Ishikawa (cell line): ENCODE data around the gene SMAD7.

Source experiments
- CEBPB ChIP-seq: IDR thresholded peaks from 2 replicates; pipeline ENCODE4 v1.6.1; 2012
- EP300 ChIP-seq: IDR thresholded peaks from 2 replicates; pipeline ENCODE4 v1.6.1; 2012; ENCODE audit warnings: borderline replicate concordance
- NFIC ChIP-seq: IDR thresholded peaks from 2 replicates; pipeline ENCODE4 v1.6.1; 2012
- TAF1 ChIP-seq: IDR thresholded peaks from 2 replicates; pipeline ENCODE4 v1.6.1; 2012; ENCODE audit warnings: low read depth, mild to moderate bottlenecking
- TCF12 ChIP-seq: IDR thresholded peaks from 2 replicates; pipeline ENCODE4 v1.6.1; 2012; ENCODE audit warnings: low read depth
- YY1 ChIP-seq: IDR thresholded peaks from 2 replicates; pipeline ENCODE4 v1.6.1; 2012; ENCODE audit warnings: low read depth
- ZBTB7A ChIP-seq: IDR thresholded peaks from 2 replicates; pipeline ENCODE4 v1.6.1; 2012; ENCODE audit warnings: low read depth
- TF ChIP-seq, protein P1 (sequence below): IDR thresholded peaks from 2 replicates; pipeline ENCODE4 v1.6.1; 2012; ENCODE audit warnings: low read depth, mild to moderate bottlenecking

DNA sequence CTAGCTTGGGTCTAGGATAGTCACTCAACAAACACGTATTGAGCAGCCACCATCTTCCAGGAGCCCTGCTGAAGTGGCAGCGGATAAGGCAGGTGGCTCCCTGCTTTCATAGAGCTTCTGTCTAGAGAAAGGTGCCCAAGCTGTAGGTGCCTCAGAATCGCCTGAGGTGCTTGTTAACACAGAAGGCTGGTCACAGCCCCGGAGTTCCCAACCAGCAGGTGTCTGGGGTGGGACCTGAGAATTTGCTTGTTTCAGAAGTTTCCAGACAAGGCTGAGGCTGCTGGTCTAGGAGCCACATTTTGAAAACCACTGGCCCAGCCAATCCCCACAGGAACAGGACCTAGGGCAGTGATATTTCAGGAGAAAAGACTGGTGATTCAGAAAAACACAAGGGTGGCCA is 45.3 kb upstream of the SMAD7 start:
- no peak for TF ChIP-seq CEBPB
- TF ChIP-seq, protein P1, sequence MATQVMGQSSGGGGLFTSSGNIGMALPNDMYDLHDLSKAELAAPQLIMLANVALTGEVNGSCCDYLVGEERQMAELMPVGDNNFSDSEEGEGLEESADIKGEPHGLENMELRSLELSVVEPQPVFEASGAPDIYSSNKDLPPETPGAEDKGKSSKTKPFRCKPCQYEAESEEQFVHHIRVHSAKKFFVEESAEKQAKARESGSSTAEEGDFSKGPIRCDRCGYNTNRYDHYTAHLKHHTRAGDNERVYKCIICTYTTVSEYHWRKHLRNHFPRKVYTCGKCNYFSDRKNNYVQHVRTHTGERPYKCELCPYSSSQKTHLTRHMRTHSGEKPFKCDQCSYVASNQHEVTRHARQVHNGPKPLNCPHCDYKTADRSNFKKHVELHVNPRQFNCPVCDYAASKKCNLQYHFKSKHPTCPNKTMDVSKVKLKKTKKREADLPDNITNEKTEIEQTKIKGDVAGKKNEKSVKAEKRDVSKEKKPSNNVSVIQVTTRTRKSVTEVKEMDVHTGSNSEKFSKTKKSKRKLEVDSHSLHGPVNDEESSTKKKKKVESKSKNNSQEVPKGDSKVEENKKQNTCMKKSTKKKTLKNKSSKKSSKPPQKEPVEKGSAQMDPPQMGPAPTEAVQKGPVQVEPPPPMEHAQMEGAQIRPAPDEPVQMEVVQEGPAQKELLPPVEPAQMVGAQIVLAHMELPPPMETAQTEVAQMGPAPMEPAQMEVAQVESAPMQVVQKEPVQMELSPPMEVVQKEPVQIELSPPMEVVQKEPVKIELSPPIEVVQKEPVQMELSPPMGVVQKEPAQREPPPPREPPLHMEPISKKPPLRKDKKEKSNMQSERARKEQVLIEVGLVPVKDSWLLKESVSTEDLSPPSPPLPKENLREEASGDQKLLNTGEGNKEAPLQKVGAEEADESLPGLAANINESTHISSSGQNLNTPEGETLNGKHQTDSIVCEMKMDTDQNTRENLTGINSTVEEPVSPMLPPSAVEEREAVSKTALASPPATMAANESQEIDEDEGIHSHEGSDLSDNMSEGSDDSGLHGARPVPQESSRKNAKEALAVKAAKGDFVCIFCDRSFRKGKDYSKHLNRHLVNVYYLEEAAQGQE = no peak
- TF ChIP-seq NFIC = no peak
- no peak for TF ChIP-seq EP300
- TF ChIP-seq TAF1 = no peak
- TF ChIP-seq ZBTB7A = no peak
- TF ChIP-seq YY1 = no peak
- TF ChIP-seq TCF12 = no peak
